Activated B cell treated with CpG ODN at 0.5 μM for 24 hours (primary cell): ENCODE results near the gene LHX3. TPM values are rescaled to one million over a fixed set of nuclear protein-coding genes. Genes with fewer than 3 reads are reported as not detected.

ENCODE experiments used
- ATAC-seq: fragments of 200-7000 bp; cut with Tn5 transposase; one replicate; pipeline ENCODE4 v1.10.0; 2021; ENCODE audit warnings: low read depth, mild to moderate bottlenecking, moderate library complexity
- CTCF ChIA-PET: fragments of 350-600 bp; sonication (Branson Sonifier 250); formaldehyde crosslinking; loops from one replicate; lab custom pipeline; 2021; ENCODE audit warnings: antibody characterized with exemption; lab: Charles Lee
- POLR2A ChIA-PET: fragments of 350-600 bp; sonication (Branson Sonifier 250); formaldehyde crosslinking; loops from one replicate; lab custom pipeline; 2021; ENCODE audit warnings: antibody characterized with exemption; lab: Charles Lee
- DNase-seq: peaks from one replicate; pipeline ENCODE4 v3.0.0; 2022
- H3K27ac Mint-ChIP-seq: one replicate; pipeline ENCODE4 v1.8.0; 2020; ENCODE audit warnings: mixed read lengths
- H3K27me3 Mint-ChIP-seq: one replicate; pipeline ENCODE4 v1.8.0; 2021; ENCODE audit warnings: mixed read lengths
- H3K36me3 Mint-ChIP-seq: one replicate; pipeline ENCODE4 v1.8.0; 2021; ENCODE audit warnings: low read depth, mixed read lengths
- H3K4me1 Mint-ChIP-seq: one replicate; pipeline ENCODE4 v1.8.0; 2021; ENCODE audit warnings: mixed read lengths
- H3K4me3 Mint-ChIP-seq: one replicate; pipeline ENCODE4 v1.8.0; 2020; ENCODE audit warnings: mild to moderate bottlenecking, mixed read lengths
- H3K9me3 Mint-ChIP-seq: one replicate; pipeline ENCODE4 v1.8.0; 2020; ENCODE audit warnings: mixed read lengths
- intact Hi-C: fragments of 100-400 bp; cut with micrococcal nuclease; formaldehyde crosslinking; loops from one replicate; pipeline ENCODE4 v1.15.1; 2024
- total RNA-seq: library from RNA; stranded (reverse); gene quantifications from 2 replicates; pipeline ENCODE4 v1.2.3, GENCODE V29; 2022
- TF ChIP-seq, protein P1 (sequence below): fragments of 200-600 bp; IDR thresholded peaks from one replicate; pipeline ENCODE4 v1.8.0; 2022; ENCODE audit warnings: antibody characterized with exemption, mild to moderate bottlenecking

LHX3 gene
- total RNA-seq, 1 donor from 2014 or later: not detected

DNA sequence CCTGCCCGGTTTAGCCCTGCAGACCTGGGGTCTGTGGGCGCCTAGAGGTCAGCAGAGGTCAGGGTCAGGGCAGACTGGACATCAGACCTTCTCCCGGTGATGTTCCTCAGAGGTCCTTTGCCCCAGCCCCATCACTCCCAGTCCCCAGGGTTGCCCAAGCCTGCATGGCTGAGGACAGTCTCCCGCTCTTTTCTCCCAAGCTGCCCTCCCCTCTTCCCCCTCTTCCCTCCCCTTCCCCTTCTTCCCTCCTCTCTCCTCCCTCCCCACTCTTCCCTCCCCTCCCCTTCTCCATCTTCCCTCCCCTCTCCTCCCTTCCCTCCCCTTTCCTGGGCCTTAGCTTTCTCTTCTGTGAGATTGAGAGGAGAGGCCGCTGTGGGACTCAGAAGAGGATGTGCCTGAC, 10.4 kb downstream of the LHX3 start:
- Mint-ChIP-seq H3K9me3 (no peaks in the 10 kb centered on the region), H3K27me3 (peaks cover 44% of the 10 kb centered on the region), H3K4me1 (peaks cover 23% of the 10 kb centered on the region), H3K4me3 (no peak overlapping the region), H3K36me3 (no peaks in the 10 kb centered on the region), H3K27ac (no peak overlapping the region)
- ATAC-seq: no peak
- intact Hi-C loops: no loop called here
- CTCF ChIA-PET: no interaction called here
- POLR2A ChIA-PET: interaction anchor here (0.5 kb wide), 1 partner anchor 1453 kb away, joined by 6 read pairs; no protein-coding TSS in a partner anchor
- TF ChIP-seq, protein P1, sequence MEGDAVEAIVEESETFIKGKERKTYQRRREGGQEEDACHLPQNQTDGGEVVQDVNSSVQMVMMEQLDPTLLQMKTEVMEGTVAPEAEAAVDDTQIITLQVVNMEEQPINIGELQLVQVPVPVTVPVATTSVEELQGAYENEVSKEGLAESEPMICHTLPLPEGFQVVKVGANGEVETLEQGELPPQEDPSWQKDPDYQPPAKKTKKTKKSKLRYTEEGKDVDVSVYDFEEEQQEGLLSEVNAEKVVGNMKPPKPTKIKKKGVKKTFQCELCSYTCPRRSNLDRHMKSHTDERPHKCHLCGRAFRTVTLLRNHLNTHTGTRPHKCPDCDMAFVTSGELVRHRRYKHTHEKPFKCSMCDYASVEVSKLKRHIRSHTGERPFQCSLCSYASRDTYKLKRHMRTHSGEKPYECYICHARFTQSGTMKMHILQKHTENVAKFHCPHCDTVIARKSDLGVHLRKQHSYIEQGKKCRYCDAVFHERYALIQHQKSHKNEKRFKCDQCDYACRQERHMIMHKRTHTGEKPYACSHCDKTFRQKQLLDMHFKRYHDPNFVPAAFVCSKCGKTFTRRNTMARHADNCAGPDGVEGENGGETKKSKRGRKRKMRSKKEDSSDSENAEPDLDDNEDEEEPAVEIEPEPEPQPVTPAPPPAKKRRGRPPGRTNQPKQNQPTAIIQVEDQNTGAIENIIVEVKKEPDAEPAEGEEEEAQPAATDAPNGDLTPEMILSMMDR: no peak
- no peak for DNase-seq

DNA sequence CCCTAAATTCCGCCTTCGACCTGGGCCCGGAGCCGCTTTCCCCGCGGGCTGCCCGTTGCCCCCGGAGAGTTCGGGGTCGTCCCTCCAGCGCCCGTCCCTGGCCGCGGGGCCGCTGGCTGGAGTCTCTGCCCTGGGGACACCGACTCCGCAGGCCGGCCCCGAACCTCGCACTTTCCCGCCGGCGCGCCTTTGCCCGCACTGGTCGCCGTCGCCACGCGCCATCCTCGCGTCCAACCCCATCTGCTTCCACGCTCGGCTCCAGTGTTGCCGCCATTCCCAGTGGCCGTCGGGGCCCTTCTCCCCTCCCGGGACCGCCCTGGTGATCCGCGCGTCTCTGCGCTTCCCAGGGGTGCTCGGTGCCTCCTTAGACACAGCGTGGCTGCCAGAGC, 11.0 kb downstream of the LHX3 start:
- Mint-ChIP-seq H3K4me1 (peaks cover 20% of the 10 kb centered on the region), H3K4me3 (no peak overlapping the region), H3K27ac (no peak overlapping the region), H3K9me3 (no peaks in the 10 kb centered on the region), H3K36me3 (no peaks in the 10 kb centered on the region), H3K27me3 (peaks cover 48% of the 10 kb centered on the region)
- CTCF ChIA-PET: no interaction called here
- POLR2A ChIA-PET: no interaction called here
- ATAC-seq: no peak
- intact Hi-C loops: no loop called here
- DNase-seq: no peak
- TF ChIP-seq, protein P1: no peak

DNA sequence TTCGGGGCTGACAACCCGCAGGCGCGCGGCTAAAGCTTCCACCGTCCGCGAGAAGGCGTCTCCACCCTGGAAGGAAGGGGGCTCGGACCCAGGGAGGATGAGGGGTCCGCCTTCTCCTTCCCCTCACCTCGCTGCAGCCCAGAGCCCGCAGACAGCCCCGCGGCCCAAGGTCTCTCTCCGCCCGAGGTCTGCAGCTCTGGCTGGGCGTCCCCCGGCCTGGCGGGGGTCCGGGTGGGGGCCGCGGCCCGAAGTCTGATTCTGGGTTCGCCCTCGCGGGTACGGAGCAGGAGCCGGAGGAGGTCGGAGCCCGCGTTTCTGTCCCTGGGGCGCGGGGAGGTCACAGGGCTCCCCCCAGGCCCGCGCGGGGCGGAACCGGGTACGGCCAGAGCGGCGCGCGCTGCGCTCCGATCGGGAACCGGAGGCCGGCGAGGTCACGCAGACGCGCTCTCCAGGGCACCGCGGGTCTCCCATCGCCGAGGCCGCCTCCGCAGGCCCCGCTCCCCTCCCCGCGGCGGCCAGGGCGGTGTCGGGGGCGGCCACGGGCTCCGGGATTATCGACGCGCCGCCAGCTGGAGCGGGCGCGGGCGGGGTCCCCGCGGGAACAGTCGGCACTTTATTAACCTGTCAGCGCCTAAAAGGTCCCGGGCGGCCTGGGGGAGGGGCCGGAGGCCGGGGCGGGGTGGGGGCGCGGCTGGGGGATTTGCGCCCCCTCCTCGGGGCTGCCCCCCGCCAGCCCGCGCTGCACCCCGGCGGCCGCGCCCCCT, 11.6 kb downstream of the LHX3 start:
- CTCF ChIA-PET: no interaction called here
- H3K36me3 Mint-ChIP-seq: no peaks in the 10 kb centered on the region
- H3K4me1 Mint-ChIP-seq: peaks cover 18% of the 10 kb centered on the region
- no peak overlapping the region for H3K27ac Mint-ChIP-seq
- POLR2A ChIA-PET: interaction anchor here (1.5 kb wide), 1 partner anchor 47 kb away, joined by 4 read pairs; no protein-coding TSS in a partner anchor
- H3K4me3 Mint-ChIP-seq: no peak overlapping the region
- intact Hi-C loops: no loop called here
- no peaks in the 10 kb centered on the region for H3K9me3 Mint-ChIP-seq
- TF ChIP-seq, protein P1: no peak
- ATAC-seq (no peak), DNase-seq (no peak)
- H3K27me3 Mint-ChIP-seq: peaks cover 48% of the 10 kb centered on the region

DNA sequence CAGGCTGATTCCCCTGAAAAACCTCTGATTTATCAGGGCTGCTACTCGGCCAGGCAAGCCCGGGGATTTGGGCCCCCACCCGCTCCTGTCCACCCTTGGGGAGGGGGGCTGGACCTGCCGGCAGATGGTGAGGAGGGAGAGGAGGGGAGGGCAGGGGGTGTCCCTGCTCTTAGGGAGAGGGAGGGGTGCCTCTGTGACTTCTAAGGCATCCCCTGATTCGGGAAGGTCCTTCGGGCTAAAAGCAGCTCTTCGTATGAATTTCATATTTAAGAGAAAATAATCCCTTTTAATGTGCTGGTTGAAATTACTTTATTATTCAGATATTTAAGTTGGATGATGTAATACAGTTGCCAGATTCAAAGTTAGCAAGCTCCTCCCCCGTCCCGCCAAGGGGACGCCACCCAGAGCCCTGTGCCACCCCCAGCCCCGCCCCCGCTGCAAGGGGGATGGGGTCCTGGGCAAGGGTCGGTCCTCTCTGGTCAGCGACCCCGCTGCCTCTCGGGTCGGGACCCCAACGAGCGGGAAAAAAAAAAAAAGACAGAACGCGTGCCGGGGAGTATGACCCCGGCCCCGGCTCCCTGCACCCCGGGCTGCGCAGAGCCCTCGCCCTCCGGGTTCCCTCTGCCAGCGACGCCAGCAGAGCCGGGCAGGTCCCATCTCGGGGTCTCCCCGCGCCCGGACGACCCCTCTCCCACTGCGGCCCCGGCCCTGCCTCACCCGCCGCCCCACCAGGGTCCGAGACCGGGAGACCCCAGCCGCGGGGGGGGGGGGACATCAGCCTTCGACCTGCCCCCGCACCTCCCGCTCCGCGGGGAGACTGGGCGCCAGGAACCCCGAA, 12.4 kb downstream of the LHX3 start:
- Mint-ChIP-seq H3K27ac (no peak overlapping the region), H3K4me3 (no peak overlapping the region), H3K4me1 (peaks cover 11% of the 10 kb centered on the region), H3K9me3 (no peaks in the 10 kb centered on the region), H3K36me3 (no peaks in the 10 kb centered on the region), H3K27me3 (peaks cover 48% of the 10 kb centered on the region)
- POLR2A ChIA-PET: interaction anchor here (0.5 to 1.5 kb wide), 2 partner anchors 36 to 48 kb away, joined by 4 read pairs; no protein-coding TSS in a partner anchor
- ATAC-seq (no peak), DNase-seq (no peak)
- intact Hi-C loops: no loop called here
- CTCF ChIA-PET: interaction anchor here (0.7 kb wide), 1 partner anchor 14 kb away, joined by 3 read pairs; no protein-coding TSS in a partner anchor
- TF ChIP-seq, protein P1: no peak

DNA sequence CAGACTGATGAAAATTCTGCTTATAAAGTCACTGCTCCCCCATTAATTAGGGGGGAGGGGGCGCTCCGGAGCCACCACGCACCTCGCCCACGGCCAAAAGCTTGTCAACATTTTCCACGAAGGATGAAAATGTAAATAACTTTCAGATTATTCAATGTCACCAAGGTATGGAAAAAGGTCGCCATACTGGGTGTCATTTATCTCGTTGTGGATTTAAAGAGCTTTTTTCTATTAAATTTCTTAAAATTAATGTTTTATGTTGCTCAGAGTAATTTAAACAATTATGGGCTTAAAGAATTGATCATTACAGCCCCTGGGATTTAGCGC, 13.0 kb downstream of the LHX3 start:
- H3K27me3 Mint-ChIP-seq: peaks cover 54% of the 10 kb centered on the region
- no peak overlapping the region for H3K4me3 Mint-ChIP-seq
- no peak overlapping the region for H3K27ac Mint-ChIP-seq
- ATAC-seq (no peak), DNase-seq (no peak)
- intact Hi-C loops: no loop called here
- no peaks in the 10 kb centered on the region for H3K36me3 Mint-ChIP-seq
- POLR2A ChIA-PET: interaction anchor here (0.5 to 1.5 kb wide), 2 partner anchors 36 to 48 kb away, joined by 4 read pairs; no protein-coding TSS in a partner anchor
- CTCF ChIA-PET: interaction anchor here (0.7 kb wide), 1 partner anchor 15 kb away, joined by 3 read pairs; no protein-coding TSS in a partner anchor
- TF ChIP-seq, protein P1: no peak
- no peaks in the 10 kb centered on the region for H3K9me3 Mint-ChIP-seq
- H3K4me1 Mint-ChIP-seq: peaks cover 11% of the 10 kb centered on the region
